PC-3 (cell line): ENCODE data around the gene DSG3. TPM values are rescaled to one million over a fixed set of nuclear protein-coding genes. Genes with fewer than 3 reads are reported as not detected.

ENCODE experiments used
- ATAC-seq: fragments of 200-7000 bp; cut with Tn5 transposase; 2 replicates; pipeline ENCODE4 v1.9.1; 2020; ENCODE audit warnings: mild to moderate bottlenecking, moderate library complexity
- BruUV-seq: library from RNA; stranded (reverse); fragments of 400-500 nt; replicated peaks from 2 replicates; lab custom pipeline; 2021; lab: Mats Ljungman, UMichigan
- CTCF ChIA-PET: fragments of 300-600 bp; sonication (Branson Sonifier 250); formaldehyde crosslinking; loops from one replicate; lab custom pipeline; 2022; ENCODE audit warnings: antibody characterized with exemption; lab: Charles Lee
- POLR2A ChIA-PET: fragments of 300-600 bp; sonication (Branson Sonifier 250); formaldehyde crosslinking; loops from one replicate; lab custom pipeline; 2022; ENCODE audit warnings: antibody characterized with exemption; ENCODE audit not compliant: unreplicated experiment; lab: Charles Lee
- DNase-seq: peaks from one replicate; pipeline ENCODE4 v3.0.0-alpha.2; 2015
- H2AFZ ChIP-seq: fragments of 300-600 bp; sonication (generic); 2 replicates; pipeline ENCODE4 v1.6.0; 2016; ENCODE audit warnings: antibody characterized with exemption, low read length
- H3F3A ChIP-seq: fragments of 300-600 bp; sonication (generic); one replicate; pipeline ENCODE4 v1.6.0; 2017; ENCODE audit warnings: antibody characterized with exemption, low read length, control low read depth, mild to moderate bottlenecking; ENCODE audit not compliant: unreplicated experiment
- H3K27ac ChIP-seq: fragments of 300-600 bp; sonication (generic); 2 replicates; pipeline ENCODE4 v1.5.1; 2016; ENCODE audit warnings: mild to moderate bottlenecking, low read length
- H3K27me3 ChIP-seq: fragments of 300-600 bp; sonication (generic); 2 replicates; pipeline ENCODE4 v1.6.1; 2016; ENCODE audit warnings: low read length, mixed read lengths
- H3K36me3 ChIP-seq: fragments of 300-600 bp; sonication (generic); 2 replicates; pipeline ENCODE4 v1.6.1; 2016; ENCODE audit warnings: low read depth, mixed run types, low read length, mixed read lengths
- H3K4me1 ChIP-seq: fragments of 300-600 bp; sonication (generic); 2 replicates; pipeline ENCODE4 v1.5.1; 2016; ENCODE audit warnings: low read length; ENCODE audit not compliant: insufficient read depth
- H3K4me2 ChIP-seq: fragments of 300-600 bp; sonication (generic); 2 replicates; pipeline ENCODE4 v1.6.0; 2016; ENCODE audit warnings: low read length
- H3K4me3 ChIP-seq: fragments of 300-600 bp; sonication (generic); 2 replicates; pipeline ENCODE4 v1.5.1; 2016; ENCODE audit warnings: mild to moderate bottlenecking, low read length, mixed read lengths
- H3K79me2 ChIP-seq: fragments of 300-600 bp; sonication (generic); 2 replicates; pipeline ENCODE4 v1.6.1; 2017; ENCODE audit warnings: low read length, mixed read lengths
- H3K9ac ChIP-seq: fragments of 300-600 bp; sonication (generic); 2 replicates; pipeline ENCODE4 v1.6.0; 2016; ENCODE audit warnings: mild to moderate bottlenecking, low read length
- H3K9me2 ChIP-seq: fragments of 300-600 bp; sonication (generic); replicated peaks from 2 replicates; pipeline ENCODE4 v1.6.1; 2016; ENCODE audit warnings: mixed run types, low read length, mixed read lengths
- H3K9me3 ChIP-seq: fragments of 300-600 bp; sonication (generic); 2 replicates; pipeline ENCODE4 v1.6.1; 2016; ENCODE audit warnings: low read length, mixed read lengths
- H4K20me1 ChIP-seq: fragments of 300-600 bp; sonication (generic); 2 replicates; pipeline ENCODE4 v1.6.1; 2016; ENCODE audit warnings: low read length, mixed read lengths
- EZH2 ChIP-seq: fragments of 300-600 bp; sonication (generic); IDR thresholded peaks from one replicate; pipeline ENCODE4 v1.6.1; 2017; ENCODE audit warnings: antibody characterized with exemption, mild to moderate bottlenecking, low read length; ENCODE audit not compliant: unreplicated experiment
- EZH2phosphoT487 ChIP-seq: fragments of 300-600 bp; sonication (generic); IDR thresholded peaks from 2 replicates; pipeline ENCODE4 v1.6.1; 2018; ENCODE audit warnings: mild to moderate bottlenecking, antibody characterized with exemption, low read length, borderline replicate concordance
- intact Hi-C: fragments of 100-400 bp; cut with micrococcal nuclease; formaldehyde crosslinking; loops from 2 replicates; pipeline ENCODE4 v1.9.0; 2023
- total RNA-seq: library from RNA; depleted of rRNA; stranded (reverse); fragments of >200 nt; gene quantifications from 2 replicates; pipeline ENCODE4 v1.2.3, GENCODE V29; 2014
- TF ChIP-seq, protein P1 (sequence below): fragments of 300-600 bp; sonication (generic); conservative IDR thresholded peaks from 2 replicates; pipeline ENCODE4 v1.5.1; 2017; ENCODE audit warnings: antibody characterized with exemption, low read depth, mild to moderate bottlenecking, low read length

The DSG3 gene
- total RNA-seq, 1 experiment from 2014 or later, result not detected

- ATAC-seq (no peak), DNase-seq (no peak)
- TF ChIP-seq, protein P1, sequence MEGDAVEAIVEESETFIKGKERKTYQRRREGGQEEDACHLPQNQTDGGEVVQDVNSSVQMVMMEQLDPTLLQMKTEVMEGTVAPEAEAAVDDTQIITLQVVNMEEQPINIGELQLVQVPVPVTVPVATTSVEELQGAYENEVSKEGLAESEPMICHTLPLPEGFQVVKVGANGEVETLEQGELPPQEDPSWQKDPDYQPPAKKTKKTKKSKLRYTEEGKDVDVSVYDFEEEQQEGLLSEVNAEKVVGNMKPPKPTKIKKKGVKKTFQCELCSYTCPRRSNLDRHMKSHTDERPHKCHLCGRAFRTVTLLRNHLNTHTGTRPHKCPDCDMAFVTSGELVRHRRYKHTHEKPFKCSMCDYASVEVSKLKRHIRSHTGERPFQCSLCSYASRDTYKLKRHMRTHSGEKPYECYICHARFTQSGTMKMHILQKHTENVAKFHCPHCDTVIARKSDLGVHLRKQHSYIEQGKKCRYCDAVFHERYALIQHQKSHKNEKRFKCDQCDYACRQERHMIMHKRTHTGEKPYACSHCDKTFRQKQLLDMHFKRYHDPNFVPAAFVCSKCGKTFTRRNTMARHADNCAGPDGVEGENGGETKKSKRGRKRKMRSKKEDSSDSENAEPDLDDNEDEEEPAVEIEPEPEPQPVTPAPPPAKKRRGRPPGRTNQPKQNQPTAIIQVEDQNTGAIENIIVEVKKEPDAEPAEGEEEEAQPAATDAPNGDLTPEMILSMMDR, result peak; percentile 21; the same call in 1 of the 2 replicates
- no peak for TF ChIP-seq EZH2phosphoT487
- CTCF ChIA-PET, result no interaction called here
- Histone ChIP-seq H3K27me3 (no peaks in the 10 kb centered on the region), H3K79me2 (peaks cover 40% of the 10 kb centered on the region), H3F3A (no peaks in the 10 kb centered on the region), H2AFZ (no peak overlapping the region), H3K4me3 (no peak overlapping the region), H3K9me2 (no peaks in the 10 kb centered on the region), H4K20me1 (no peaks in the 10 kb centered on the region), H3K36me3 (no peaks in the 10 kb centered on the region), H3K27ac (peak overlapping the region; percentile 56), H3K9ac (no peak overlapping the region), H3K9me3 (no peaks in the 10 kb centered on the region), H3K4me1 (peaks cover 45% of the 10 kb centered on the region), H3K4me2 (no peak overlapping the region)
- no TSS peak for BruUV-seq
- POLR2A ChIA-PET, result no interaction called here
- intact Hi-C loops, result loop anchor here (5.0 kb wide), 1 partner anchor 184 kb away; no protein-coding TSS in a partner anchor
Observed at GRCh38 chr18:31511098-31511497, 63.6 kb downstream of the DSG3 start.

- Histone ChIP-seq H3K4me1 (peaks cover 45% of the 10 kb centered on the region), H3K9ac (0 out of 2 replicates have a peak overlapping the region, but pooled peaks have one; percentile 41), H3K27ac (peak overlapping the region; percentile 83), H3K4me3 (no peak overlapping the region), H3K36me3 (no peaks in the 10 kb centered on the region), H3K9me2 (no peaks in the 10 kb centered on the region), H3K27me3 (no peaks in the 10 kb centered on the region), H3K4me2 (peak overlapping the region; percentile 64), H2AFZ (no peak overlapping the region), H3F3A (no peaks in the 10 kb centered on the region), H3K79me2 (peaks cover 40% of the 10 kb centered on the region), H3K9me3 (no peaks in the 10 kb centered on the region), H4K20me1 (no peaks in the 10 kb centered on the region)
- no TSS peak for BruUV-seq
- CTCF ChIA-PET, result interaction anchor here (0.7 to 0.9 kb wide), 2 partner anchors 88 to 130 kb away, joined by 3 read pairs; no protein-coding TSS in a partner anchor
- POLR2A ChIA-PET, result interaction anchor here (0.6 kb wide), 1 partner anchor 35 kb away, joined by 3 read pairs; no protein-coding TSS in a partner anchor
- no peak for TF ChIP-seq EZH2
- TF ChIP-seq EZH2phosphoT487, result no peak
- TF ChIP-seq, protein P1, result no peak
- ATAC-seq, result peak; percentile 83
- intact Hi-C loops, result loop anchor here (2.0 to 5.0 kb wide), 2 partner anchors 185 to 407 kb away; no protein-coding TSS in a partner anchor
- peak; percentile 67 for DNase-seq
Observed at GRCh38 chr18:31512203-31512764, 64.7 kb downstream of the DSG3 start.
